Measurements from ENCODE around the gene SHISA5. TPM values are rescaled to one million over a fixed set of nuclear protein-coding genes. Genes with fewer than 3 reads are reported as not detected.
A peak's percentile ranks its signal among the peaks of the same experiment; 100 is the strongest.

SHISA5 gene
- total and polyA plus RNA-seq, 2 of the 8 experiments (the other 6 are each of a cell fraction or from before 2014, with no cell fraction given): 196 to 315 TPM

- Histone ChIP-seq H3K36me3 (ENCODE audit: control insufficient read depth in 2 of 4, insufficient read depth in 4 of 4, low read length in 3 of 4) (peaks cover 5 to 11% (median 7%) of the 10 kb centered on the region in 4 experiments; a peak in 6 of 8 replicates), H4K91ac (replicated peaks; ENCODE audit: insufficient read length, low read length) (no peak overlapping the region), H3K56ac (replicated peaks; ENCODE audit: insufficient read length, low read depth, low read length) (no peak overlapping the region), H3K23ac (ENCODE audit: insufficient read length) (no peak overlapping the region), H3K4me2 (ENCODE audit: insufficient read depth in 1 of 2, low read depth in 2 of 2, low read length in 2 of 2) (no peak overlapping the region; a peak in 1 of 4 replicates), H3K9me3 (ENCODE audit: insufficient read depth in 2 of 2, low read depth in 1 of 2, low read length in 1 of 2) (no peaks in the 10 kb centered on the region), H3K23me2 (ENCODE audit: low read depth, low read length) (peaks cover 7% of the 10 kb centered on the region), H2BK120ac (replicated peaks; ENCODE audit: low read depth, low read length) (no peak overlapping the region), H3K4me3 (ENCODE audit: extremely low read depth in 1 of 4, insufficient read depth in 2 of 4, low read depth in 3 of 4, low read length in 4 of 4) (no peak overlapping the region), H3K18ac (ENCODE audit: extremely low read depth, low read length) (no peak overlapping the region), H3K14ac (ENCODE audit: insufficient read length) (no peak overlapping the region), H3K79me1 (ENCODE audit: low read depth, low read length) (peaks cover 46% of the 10 kb centered on the region), H3K79me2 (ENCODE audit: control insufficient read depth in 1 of 2, insufficient read depth in 2 of 2, low read length in 2 of 2) (peaks cover 32 to 72% of the 10 kb centered on the region in 2 experiments), H3K4me1 (replicated peaks in 1 of 4; ENCODE audit: control insufficient read depth in 3 of 4, insufficient read depth in 4 of 4, low read length in 3 of 4) (peaks cover 3 to 34% (median 14%) of the 10 kb centered on the region in 4 experiments), H4K20me1 (replicated peaks in 1 of 2; ENCODE audit: control insufficient read depth in 1 of 2, insufficient read depth in 2 of 2, low read length in 2 of 2) (peaks cover 27 to 45% of the 10 kb centered on the region in 2 experiments), H2BK20ac (ENCODE audit: low read length) (no peak overlapping the region), H3K4ac (replicated peaks; ENCODE audit: insufficient read length, low read depth, low read length) (no peak overlapping the region), H2BK5ac (ENCODE audit: low read depth, low read length) (no peak overlapping the region; the same call in 1 of the 2 replicates), H3K27me3 (replicated peaks in 1 of 4; ENCODE audit: control insufficient read depth in 3 of 4, extremely low read depth in 1 of 4, insufficient read depth in 3 of 4, low read length in 3 of 4) (no peaks in the 10 kb centered on the region), H2BK12ac (ENCODE audit: low read depth, low read length) (no peak overlapping the region), H4K8ac (ENCODE audit: extremely low read depth, insufficient read depth, low read length) (no peak overlapping the region), H3K27ac (ENCODE audit: low read depth, low read length) (0 out of 2 replicates have a peak overlapping the region, but pooled peaks have one; percentile 16), H2AFZ (ENCODE audit: low read length) (no peak overlapping the region), H2BK15ac (ENCODE audit: low read length) (no peak overlapping the region), H3K9ac (replicated peaks in 1 of 4; ENCODE audit: extremely low read depth in 1 of 4, low read depth in 3 of 4, low read length in 3 of 4) (peak overlapping the region in 1 of 4 experiments; percentile 20; a peak in 1 of 7 replicates), H4K5ac (ENCODE audit: insufficient read length, low read depth, low read length) (no peak overlapping the region), H2AK5ac (ENCODE audit: low read depth, low read length) (no peak overlapping the region)
- FAIRE-seq (no peak), DNase-seq (ENCODE audit: low read depth in 1 of 2, low spot score in 2 of 2) (no peak)
- WGBS, 2 experiments (ENCODE audit: extremely low coverage in 1 of 2, insufficient coverage in 1 of 2, insufficient read length in 1 of 2, insufficient replicate concordance in 2 of 2, low coverage in 1 of 2, low lambda C conversion rate in 2 of 2, missing lambda C conversion rate in 1 of 2): 85% methylated on average over 10 of the region's 13 CpGs; no CpG with 5 or more reads in 1 of the 2 experiments
- POLR2A ChIA-PET (ENCODE audit: partially characterized antibody): interaction anchor here (0.9 to 31.5 kb wide), 5 partner anchors 10 to 287 kb away, joined by 3 to 650 read pairs (median 88); partner anchors contain the start of genes ATRIP, CCDC51 and TMA7
- CTCF ChIA-PET (ENCODE audit: partially characterized antibody): interaction anchor here (0.6 to 2.9 kb wide), 3 partner anchors 9 to 24 kb away, joined by 3 to 28 read pairs (median 3); no protein-coding TSS in a partner anchor
- TF ChIP-seq CREB1 (IDR thresholded peaks at IDR 0.05) (no peak), MAX (IDR thresholded peaks at IDR 0.05) (peak; percentile 43; the same call in 1 of the 2 replicates), E2F6 (IDR thresholded peaks at IDR 0.05) (peak; percentile 80)
These were observed 78.6 kb downstream of the SHISA5 start for GRCh38 chr3:48425281-48425812.

Measured in H1 (cell line).